ENCODE data around the gene NSMCE1.

- TF ChIP-seq FOS (IDR thresholded peaks at IDR 0.05; ENCODE audit: low read depth, low read length) (no peak), POLR2A (IDR thresholded peaks at IDR 0.05; ENCODE audit: low read depth, low read length) (no peak), RAD21 (IDR thresholded peaks at IDR 0.05; ENCODE audit: low read length) (no peak), RFX5 (IDR thresholded peaks at IDR 0.05; ENCODE audit: low read depth, low read length) (no peak)
- TF ChIP-seq, protein P1, sequence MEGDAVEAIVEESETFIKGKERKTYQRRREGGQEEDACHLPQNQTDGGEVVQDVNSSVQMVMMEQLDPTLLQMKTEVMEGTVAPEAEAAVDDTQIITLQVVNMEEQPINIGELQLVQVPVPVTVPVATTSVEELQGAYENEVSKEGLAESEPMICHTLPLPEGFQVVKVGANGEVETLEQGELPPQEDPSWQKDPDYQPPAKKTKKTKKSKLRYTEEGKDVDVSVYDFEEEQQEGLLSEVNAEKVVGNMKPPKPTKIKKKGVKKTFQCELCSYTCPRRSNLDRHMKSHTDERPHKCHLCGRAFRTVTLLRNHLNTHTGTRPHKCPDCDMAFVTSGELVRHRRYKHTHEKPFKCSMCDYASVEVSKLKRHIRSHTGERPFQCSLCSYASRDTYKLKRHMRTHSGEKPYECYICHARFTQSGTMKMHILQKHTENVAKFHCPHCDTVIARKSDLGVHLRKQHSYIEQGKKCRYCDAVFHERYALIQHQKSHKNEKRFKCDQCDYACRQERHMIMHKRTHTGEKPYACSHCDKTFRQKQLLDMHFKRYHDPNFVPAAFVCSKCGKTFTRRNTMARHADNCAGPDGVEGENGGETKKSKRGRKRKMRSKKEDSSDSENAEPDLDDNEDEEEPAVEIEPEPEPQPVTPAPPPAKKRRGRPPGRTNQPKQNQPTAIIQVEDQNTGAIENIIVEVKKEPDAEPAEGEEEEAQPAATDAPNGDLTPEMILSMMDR (conservative IDR thresholded peaks at IDR 0.05; ENCODE audit: low read depth, low read length) = no peak
- TF ChIP-seq, protein P2, sequence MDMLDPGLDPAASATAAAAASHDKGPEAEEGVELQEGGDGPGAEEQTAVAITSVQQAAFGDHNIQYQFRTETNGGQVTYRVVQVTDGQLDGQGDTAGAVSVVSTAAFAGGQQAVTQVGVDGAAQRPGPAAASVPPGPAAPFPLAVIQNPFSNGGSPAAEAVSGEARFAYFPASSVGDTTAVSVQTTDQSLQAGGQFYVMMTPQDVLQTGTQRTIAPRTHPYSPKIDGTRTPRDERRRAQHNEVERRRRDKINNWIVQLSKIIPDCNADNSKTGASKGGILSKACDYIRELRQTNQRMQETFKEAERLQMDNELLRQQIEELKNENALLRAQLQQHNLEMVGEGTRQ (IDR thresholded peaks at IDR 0.05; ENCODE audit: low read depth, low read length) = no peak
These were observed 953 bp upstream of the NSMCE1 start for GRCh38 chr16:27269300-27270150.
